ENCODE data around the gene DDAH1.

The DDAH1 gene

GRCh38 chr1:85278853-85279314 lies 186.1 kb downstream of the DDAH1 start:
- Histone ChIP-seq H4K91ac (ENCODE audit: low read depth, low read length) (no peak overlapping the region), H3K79me1 (ENCODE audit: low read length) (peaks cover 10% of the 10 kb centered on the region), H2AK5ac (ENCODE audit: low read length) (no peak overlapping the region), H3K18ac (ENCODE audit: low read length) (no peak overlapping the region), H2BK12ac (ENCODE audit: low read length) (no peak overlapping the region), H3K4me1 (ENCODE audit: control insufficient read depth in 1 of 2, insufficient read depth in 2 of 2, low read length in 2 of 2) (peaks cover 6% of the 10 kb centered on the region in 2 experiments), H3K9me3 (ENCODE audit: insufficient read depth, low read depth, low read length) (no peaks in the 10 kb centered on the region), H3K14ac (ENCODE audit: low read length) (peak overlapping the region; percentile 11), H3K4me2 (ENCODE audit: low read length) (no peak overlapping the region), H2AFZ (ENCODE audit: insufficient read depth, low read length, poor library complexity) (peak overlapping the region; percentile 64), H4K8ac (ENCODE audit: low read depth, low read length) (peak overlapping the region; percentile 17), H3K27me3 (ENCODE audit: insufficient read depth, low read length) (no peaks in the 10 kb centered on the region), H3K27ac (ENCODE audit: low read depth, low read length) (no peak overlapping the region), H3K4me3 (ENCODE audit: low read depth, low read length) (no peak overlapping the region), H2BK5ac (ENCODE audit: low read depth, low read length, poor library complexity) (no peak overlapping the region), H4K12ac (ENCODE audit: low read depth, low read length) (no peak overlapping the region), H3K36me3 (ENCODE audit: control insufficient read depth in 1 of 2, insufficient read depth in 2 of 2, low read length in 2 of 2) (no peaks in the 10 kb centered on the region), H3K79me2 (ENCODE audit: control insufficient read depth, insufficient read depth, low read length, poor library complexity) (peaks cover 7% of the 10 kb centered on the region), H3K9ac (ENCODE audit: low read length) (no peak overlapping the region), H2BK120ac (ENCODE audit: insufficient read depth, low read length, poor library complexity) (no peak overlapping the region), H3K23ac (ENCODE audit: low read length) (no peak overlapping the region), H3K4ac (ENCODE audit: low read depth, low read length) (no peak overlapping the region)
- WGBS (ENCODE audit: extremely low coverage, insufficient coverage, insufficient read length), result no CpG with 5 or more reads among the region's 2 CpGs
- peak; percentile 42 to 63 for DNase-seq

GRCh38 chr1:85277802-85278201 lies 187.2 kb downstream of the DDAH1 start:
- H3K4me1 ChIP-seq (ENCODE audit: control insufficient read depth in 1 of 2, insufficient read depth in 2 of 2, low read length in 2 of 2), result peaks cover 6% of the 10 kb centered on the region in 2 experiments

GRCh38 chr1:85276978-85277639 lies 187.8 kb downstream of the DDAH1 start:
- no peak overlapping the region for H3K18ac ChIP-seq (ENCODE audit: low read length)

More at GRCh38 chr1:85277802-85278201, 187.2 kb downstream of the DDAH1 start:
- H3K23ac ChIP-seq (ENCODE audit: low read length), result no peak overlapping the region
- no peaks in the 10 kb centered on the region for H3K27me3 ChIP-seq (ENCODE audit: insufficient read depth, low read length)
- H3K27ac ChIP-seq (ENCODE audit: low read depth, low read length), result no peak overlapping the region
- no peak overlapping the region for H3K4ac ChIP-seq (ENCODE audit: low read depth, low read length)
- no peak overlapping the region for H3K18ac ChIP-seq (ENCODE audit: low read length)
- no peak for DNase-seq
- no peak overlapping the region for H2AFZ ChIP-seq (ENCODE audit: insufficient read depth, low read length, poor library complexity)
- no peak overlapping the region for H3K4me3 ChIP-seq (ENCODE audit: low read depth, low read length)
- no peak overlapping the region for H2BK12ac ChIP-seq (ENCODE audit: low read length)
- H3K4me2 ChIP-seq (ENCODE audit: low read length), result no peak overlapping the region
- H3K9me3 ChIP-seq (ENCODE audit: insufficient read depth, low read depth, low read length), result no peaks in the 10 kb centered on the region
- H2BK120ac ChIP-seq (ENCODE audit: insufficient read depth, low read length, poor library complexity), result no peak overlapping the region
- H4K12ac ChIP-seq (ENCODE audit: low read depth, low read length), result no peak overlapping the region
- no peak overlapping the region for H2AK5ac ChIP-seq (ENCODE audit: low read length)
- H3K79me1 ChIP-seq (ENCODE audit: low read length), result peaks cover 10% of the 10 kb centered on the region
- H3K79me2 ChIP-seq (ENCODE audit: control insufficient read depth, insufficient read depth, low read length, poor library complexity), result peaks cover 7% of the 10 kb centered on the region
- no peaks in the 10 kb centered on the region for H3K36me3 ChIP-seq (ENCODE audit: control insufficient read depth in 1 of 2, insufficient read depth in 2 of 2, low read length in 2 of 2)
- no peak overlapping the region for H2BK5ac ChIP-seq (ENCODE audit: low read depth, low read length, poor library complexity)
- no CpG with 5 or more reads among the region's 4 CpGs for WGBS (ENCODE audit: extremely low coverage, insufficient coverage, insufficient read length)
- H3K9ac ChIP-seq (ENCODE audit: low read length), result no peak overlapping the region
- no peak overlapping the region for H3K14ac ChIP-seq (ENCODE audit: low read length)
- H4K91ac ChIP-seq (ENCODE audit: low read depth, low read length), result no peak overlapping the region
- no peak overlapping the region for H4K8ac ChIP-seq (ENCODE audit: low read depth, low read length)

GRCh38 chr1:85276215-85276977 lies 188.6 kb downstream of the DDAH1 start, which contains the start of gene BCL10:
Gene BCL10 (minus strand): TSS chr1:85276632. CDS start chr1:85276352, 280 bp downstream.
- H4K8ac ChIP-seq (ENCODE audit: low read depth, low read length), result peak within 1 kb of the TSS; percentile 93
- no CpG with 5 or more reads among the region's 78 CpGs for WGBS (ENCODE audit: extremely low coverage, insufficient coverage, insufficient read length)
- H3K4ac ChIP-seq (ENCODE audit: low read depth, low read length), result peak within 1 kb of the TSS; percentile 77
- H3K4me3 ChIP-seq (ENCODE audit: low read depth, low read length), result peak within 1 kb of the TSS; percentile 87
- H4K91ac ChIP-seq (ENCODE audit: low read depth, low read length), result peak within 1 kb of the TSS; percentile 78
- H3K79me1 ChIP-seq (ENCODE audit: low read length), result peaks cover 10% of the 10 kb centered on the region
- H3K23ac ChIP-seq (ENCODE audit: low read length), result peak within 1 kb of the TSS; percentile 10
- peak within 1 kb of the TSS; percentile 88 for H3K27ac ChIP-seq (ENCODE audit: low read depth, low read length)
- H2AK5ac ChIP-seq (ENCODE audit: low read length), result peak within 1 kb of the TSS; percentile 8
- peak within 1 kb of the TSS; percentile 5 for H2BK120ac ChIP-seq (ENCODE audit: insufficient read depth, low read length, poor library complexity)
- H2AFZ ChIP-seq (ENCODE audit: insufficient read depth, low read length, poor library complexity), result peak within 1 kb of the TSS; percentile 61
- peaks cover 6% of the 10 kb centered on the region in 2 experiments for H3K4me1 ChIP-seq (ENCODE audit: control insufficient read depth in 1 of 2, insufficient read depth in 2 of 2, low read length in 2 of 2)
- H3K4me2 ChIP-seq (ENCODE audit: low read length), result peak within 1 kb of the TSS; percentile 94
- H2BK12ac ChIP-seq (ENCODE audit: low read length), result no peak within 1 kb of the TSS
- DNase-seq, result peak; percentile 99
- H3K14ac ChIP-seq (ENCODE audit: low read length), result peak within 1 kb of the TSS; percentile 87
- H3K18ac ChIP-seq (ENCODE audit: low read length), result peak within 1 kb of the TSS; percentile 78
- peak within 1 kb of the TSS; percentile 56 for H2BK5ac ChIP-seq (ENCODE audit: low read depth, low read length, poor library complexity)
- no peaks in the 10 kb centered on the region for H3K27me3 ChIP-seq (ENCODE audit: insufficient read depth, low read length)
- H3K36me3 ChIP-seq (ENCODE audit: control insufficient read depth in 1 of 2, insufficient read depth in 2 of 2, low read length in 2 of 2), result no peaks in the 10 kb centered on the region
- peak within 1 kb of the TSS; percentile 95 for H3K9ac ChIP-seq (ENCODE audit: low read length)
- no peaks in the 10 kb centered on the region for H3K9me3 ChIP-seq (ENCODE audit: insufficient read depth, low read depth, low read length)
- H3K79me2 ChIP-seq (ENCODE audit: control insufficient read depth, insufficient read depth, low read length, poor library complexity), result peaks cover 7% of the 10 kb centered on the region
- H4K12ac ChIP-seq (ENCODE audit: low read depth, low read length), result peak within 1 kb of the TSS; percentile 62

More at GRCh38 chr1:85276978-85277639, 187.8 kb downstream of the DDAH1 start:
- Histone ChIP-seq H3K27me3 (ENCODE audit: insufficient read depth, low read length) (no peaks in the 10 kb centered on the region), H3K4me2 (ENCODE audit: low read length) (peak overlapping the region; percentile 66), H3K79me2 (ENCODE audit: control insufficient read depth, insufficient read depth, low read length, poor library complexity) (peaks cover 7% of the 10 kb centered on the region), H3K9me3 (ENCODE audit: insufficient read depth, low read depth, low read length) (no peaks in the 10 kb centered on the region), H3K36me3 (ENCODE audit: control insufficient read depth in 1 of 2, insufficient read depth in 2 of 2, low read length in 2 of 2) (no peaks in the 10 kb centered on the region), H3K23ac (ENCODE audit: low read length) (no peak overlapping the region), H3K79me1 (ENCODE audit: low read length) (peaks cover 10% of the 10 kb centered on the region), H3K4me1 (ENCODE audit: control insufficient read depth in 1 of 2, insufficient read depth in 2 of 2, low read length in 2 of 2) (peaks cover 6% of the 10 kb centered on the region in 2 experiments), H3K4me3 (ENCODE audit: low read depth, low read length) (peak overlapping the region; percentile 87), H3K27ac (ENCODE audit: low read depth, low read length) (peak overlapping the region; percentile 66), H3K4ac (ENCODE audit: low read depth, low read length) (no peak overlapping the region), H3K9ac (ENCODE audit: low read length) (no peak overlapping the region), H3K14ac (ENCODE audit: low read length) (peak overlapping the region; percentile 68), H4K8ac (ENCODE audit: low read depth, low read length) (peak overlapping the region; percentile 93), H2BK5ac (ENCODE audit: low read depth, low read length, poor library complexity) (no peak overlapping the region), H2AK5ac (ENCODE audit: low read length) (no peak overlapping the region), H4K91ac (ENCODE audit: low read depth, low read length) (no peak overlapping the region), H2AFZ (ENCODE audit: insufficient read depth, low read length, poor library complexity) (peak overlapping the region; percentile 47), H2BK120ac (ENCODE audit: insufficient read depth, low read length, poor library complexity) (no peak overlapping the region), H2BK12ac (ENCODE audit: low read length) (no peak overlapping the region), H4K12ac (ENCODE audit: low read depth, low read length) (peak overlapping the region; percentile 56)
- no CpG with 5 or more reads among the region's 11 CpGs for WGBS (ENCODE audit: extremely low coverage, insufficient coverage, insufficient read length)
- no peak for DNase-seq

All from trophoblast cell (in vitro differentiated cells and primary cell).